Activated CD4-positive, alpha-beta T cell treated with anti-CD3 and anti-CD28 coated beads, Interleukin-2, Interleukin-6, amounts not matched to agents 100 ng/mL and 50 ng/mL, durations not matched to agents 16 hours and 8 hours (primary cell): ENCODE data around the gene ZNF576.
A peak's percentile ranks its signal among the peaks of the same experiment; 100 is the strongest.
"Not testable (repeated sequence)": the region's sequence is repeated elsewhere in the genome, so short reads cannot be mapped to it uniquely, and the experiment has no call there.

Source experiments
- DNase-seq: peaks from one replicate; pipeline ENCODE4 v3.0.0-alpha.2; 2020

ZNF576 gene, protein sequence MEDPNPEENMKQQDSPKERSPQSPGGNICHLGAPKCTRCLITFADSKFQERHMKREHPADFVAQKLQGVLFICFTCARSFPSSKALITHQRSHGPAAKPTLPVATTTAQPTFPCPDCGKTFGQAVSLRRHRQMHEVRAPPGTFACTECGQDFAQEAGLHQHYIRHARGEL

DNA sequence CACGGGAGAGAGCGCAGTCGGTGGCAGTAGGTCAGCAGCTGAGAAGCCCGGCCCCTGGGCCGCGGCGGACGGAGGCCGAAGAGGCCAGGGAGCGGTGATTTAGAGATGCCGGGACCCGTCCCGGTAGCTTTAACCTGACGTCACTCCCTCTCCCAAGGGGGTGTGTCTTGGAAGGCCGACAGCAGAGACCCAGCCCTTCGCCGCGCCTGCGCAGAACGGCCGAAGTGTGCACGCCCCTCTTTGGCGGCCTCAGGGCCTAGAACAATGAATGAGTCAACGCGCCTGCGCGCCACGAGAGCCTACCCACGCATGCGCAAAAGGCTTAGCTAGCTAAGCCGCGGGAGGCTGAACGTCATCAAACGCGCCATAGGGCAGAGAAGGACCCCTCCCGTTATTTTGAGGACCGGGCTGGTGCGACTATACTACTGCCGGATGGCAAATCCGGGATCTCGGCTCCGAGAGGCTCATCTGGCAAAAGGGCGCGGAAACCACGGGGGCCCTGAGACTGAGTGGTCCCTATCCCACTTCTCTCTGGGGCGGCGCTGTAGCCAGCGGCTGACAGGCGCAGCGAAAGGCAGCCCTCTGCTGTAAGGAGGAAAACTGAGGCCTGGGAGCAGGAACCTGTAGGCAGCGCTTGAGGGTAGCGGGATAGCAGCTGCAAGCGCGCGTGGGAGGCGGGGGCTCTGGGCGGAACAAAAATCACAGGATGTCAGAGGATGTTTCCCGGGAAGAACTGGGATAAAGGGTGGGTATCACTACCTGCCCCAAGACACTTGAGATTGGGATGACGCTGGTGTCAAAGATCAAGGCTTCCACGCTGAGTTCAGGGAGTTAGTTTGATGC is at the start of gene ZNF576, which contains the start of gene IRGQ:
ZNF576 (plus strand) TSS at position 597 of the 843 bp plus-strand sequence. CDS start 514 bp downstream, outside the sequence.
IRGQ (minus strand) TSS at position 136 of the 843 bp plus-strand sequence. CDS start 796 bp downstream, outside the sequence.
- DNase-seq = peak; percentile 100

DNA sequence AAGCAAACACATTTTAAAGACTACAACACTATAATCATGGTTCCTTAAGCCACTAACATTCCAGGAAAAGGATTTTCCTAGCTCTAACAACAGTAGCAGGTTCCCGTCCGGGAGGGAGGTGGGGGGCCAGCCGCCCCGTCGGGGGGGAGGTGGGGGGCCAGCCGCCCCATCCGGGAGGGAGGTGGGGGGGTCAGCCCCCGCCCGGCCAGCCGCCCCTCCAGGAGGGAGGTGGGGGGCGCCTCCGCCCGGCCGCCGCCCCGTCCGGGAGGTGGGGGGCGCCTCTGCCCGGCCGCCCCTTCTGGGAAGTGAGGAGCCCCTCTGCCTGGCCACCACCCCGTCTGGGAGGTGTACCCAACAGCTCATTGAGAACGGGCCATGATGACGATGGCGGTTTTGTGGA is 48.5 kb upstream of the ZNF576 start:
- DNase-seq = not testable (repeated sequence)

- no peak for DNase-seq
Observed at GRCh38 chr19:43548706-43549105, 47.7 kb upstream of the ZNF576 start.

- no peak for DNase-seq
Observed at GRCh38 chr19:43551399-43552197, 44.8 kb upstream of the ZNF576 start.

DNA sequence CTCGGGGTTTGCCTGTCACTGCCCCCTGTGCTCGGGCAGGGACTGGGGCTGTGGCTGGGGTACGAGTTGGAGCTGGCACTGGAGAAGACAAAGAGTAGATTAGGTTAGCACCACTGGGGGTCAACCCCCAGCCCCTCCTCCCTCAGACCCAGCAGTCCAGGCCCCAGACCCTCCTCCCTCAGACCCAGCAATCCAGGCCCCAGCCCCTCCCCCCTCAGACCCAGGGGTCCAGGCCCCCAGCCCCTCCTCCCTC is 44.3 kb upstream of the ZNF576 start:
- no peak for DNase-seq

GRCh38 chr19:43552616-43553015 is 43.8 kb upstream of the ZNF576 start:
- no peak for DNase-seq

GRCh38 chr19:43553656-43554055 is 42.7 kb upstream of the ZNF576 start:
- no peak for DNase-seq

GRCh38 chr19:43554317-43554895 is 42.0 kb upstream of the ZNF576 start:
- no peak for DNase-seq

DNA sequence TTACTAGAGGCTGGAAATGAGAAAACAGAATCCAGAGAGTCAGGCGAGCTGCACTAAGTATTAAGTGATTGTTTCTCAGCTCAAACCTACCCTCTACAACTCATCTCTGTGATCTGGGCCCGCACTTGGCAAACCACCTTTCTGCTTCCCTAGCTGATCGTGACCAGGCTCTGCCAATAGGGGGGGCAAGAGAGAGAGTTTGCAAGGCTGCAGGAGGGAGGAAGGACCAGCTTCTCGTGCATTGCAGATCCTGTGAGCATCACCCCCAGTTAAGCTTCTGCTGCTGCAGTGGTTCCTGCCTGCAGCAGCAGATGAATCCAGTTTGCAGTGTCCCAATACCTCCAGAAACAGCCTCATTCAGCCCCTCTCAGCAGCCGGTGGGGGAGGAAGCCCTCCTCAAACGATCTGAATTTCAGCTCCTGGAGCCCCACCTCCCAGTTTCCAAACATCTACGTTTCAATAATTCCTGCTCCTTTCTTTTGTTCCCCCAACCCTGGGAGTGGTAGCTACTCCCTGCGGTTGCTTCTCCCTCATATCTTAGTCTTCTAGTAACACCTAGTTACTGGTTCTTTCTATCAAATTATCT is 41.1 kb upstream of the ZNF576 start:
- DNase-seq = peak; percentile 90

DNA sequence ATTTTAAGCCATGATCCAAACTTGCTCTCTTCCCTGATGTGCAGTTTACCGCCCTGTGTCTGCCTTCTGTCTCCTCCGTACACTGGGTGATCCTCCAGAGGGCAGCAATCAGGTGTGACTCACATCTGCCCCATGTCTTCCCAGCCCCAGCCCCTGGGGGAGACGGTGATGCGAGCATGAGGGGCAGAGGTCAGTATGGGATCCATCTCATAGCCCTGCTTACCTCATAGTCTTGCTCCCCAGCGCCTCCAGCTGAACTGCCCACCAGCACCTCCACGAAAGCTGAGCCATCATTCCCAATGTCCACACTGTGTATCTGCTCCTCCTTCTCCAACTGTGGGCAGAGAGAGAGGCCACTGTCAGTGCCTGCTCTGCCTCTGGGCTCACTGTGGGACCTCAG is 35.7 kb upstream of the ZNF576 start:
- no peak for DNase-seq

GRCh38 chr19:43561139-43561970 is 35.0 kb upstream of the ZNF576 start:
- DNase-seq = no peak

GRCh38 chr19:43562226-43562697 is 34.1 kb upstream of the ZNF576 start:
- no peak for DNase-seq

DNA sequence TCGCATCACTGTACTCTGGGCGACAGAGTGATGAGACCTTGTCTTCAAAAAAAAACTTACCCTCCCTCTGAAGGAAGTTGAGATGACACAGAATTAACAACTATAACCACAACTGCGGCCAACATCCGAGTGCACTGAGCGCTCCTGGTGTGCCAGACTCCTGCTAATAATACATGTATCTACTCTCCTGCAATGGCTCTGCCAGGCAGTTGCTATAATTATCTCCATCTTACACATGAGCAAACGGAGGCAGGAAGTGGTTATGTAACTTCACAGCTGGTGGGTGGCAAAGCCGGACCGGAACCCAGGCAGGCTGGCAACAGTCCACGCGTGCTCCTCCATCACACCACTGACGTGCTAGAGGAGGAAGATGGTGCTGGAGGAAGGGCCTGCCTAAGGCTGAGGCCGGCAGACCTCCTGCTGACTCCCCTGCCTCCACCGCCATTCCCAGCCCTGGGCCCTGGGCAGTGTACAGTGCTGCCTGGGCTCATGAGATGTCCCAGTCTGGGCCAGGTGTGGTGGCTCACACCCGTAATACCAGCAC is 33.6 kb upstream of the ZNF576 start:
- peak; percentile 89 for DNase-seq

DNA sequence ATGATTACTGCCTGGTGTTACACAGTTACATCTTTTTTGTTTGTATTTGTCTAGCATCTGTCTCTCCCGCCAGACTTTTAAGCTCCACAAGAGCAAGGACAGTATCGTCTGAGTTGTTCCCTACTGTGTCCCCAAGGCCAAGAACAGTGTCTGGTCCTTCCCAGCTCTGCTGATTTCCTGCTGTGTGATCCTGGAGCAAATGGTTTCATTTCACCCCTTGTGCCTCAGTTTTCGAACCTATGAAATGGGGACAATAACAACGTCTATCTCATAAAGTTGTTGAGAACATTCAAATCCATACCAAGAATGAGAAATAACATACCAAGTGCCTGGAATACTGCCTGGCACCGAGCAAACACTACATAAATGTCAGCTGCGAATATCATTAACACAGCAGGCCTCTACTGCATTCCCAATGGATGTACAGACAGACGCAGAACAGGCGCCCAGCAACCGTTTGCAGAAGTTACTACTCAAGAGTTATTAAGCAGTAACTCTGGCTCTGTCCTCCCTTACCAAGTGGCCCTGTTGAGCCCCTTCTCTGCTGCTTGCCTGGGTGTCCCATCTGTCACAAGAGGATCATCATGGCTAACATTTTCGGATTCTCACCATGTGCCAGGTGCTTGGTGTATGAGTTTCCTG is 32.5 kb upstream of the ZNF576 start:
- DNase-seq = no peak

DNA sequence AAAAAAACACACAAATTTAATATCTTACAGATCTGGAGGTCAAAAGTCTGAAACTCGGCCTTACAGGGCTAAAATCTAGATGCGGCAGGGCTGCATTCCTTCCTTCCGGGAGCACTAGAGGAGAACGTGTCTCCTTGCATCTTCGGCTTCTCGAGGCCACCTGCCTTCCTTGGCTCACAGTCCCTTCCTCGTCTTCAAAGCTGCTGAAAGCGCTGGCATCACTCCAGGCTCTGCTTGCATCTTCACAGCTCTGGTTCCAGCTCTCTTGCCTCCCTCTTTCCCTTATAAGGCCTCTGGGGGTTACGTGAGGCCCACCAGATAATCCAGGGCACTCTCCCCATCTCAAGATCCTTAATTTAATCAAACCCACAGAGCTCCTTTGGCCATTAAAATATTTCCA is 31.6 kb upstream of the ZNF576 start:
- DNase-seq = no peak

DNA sequence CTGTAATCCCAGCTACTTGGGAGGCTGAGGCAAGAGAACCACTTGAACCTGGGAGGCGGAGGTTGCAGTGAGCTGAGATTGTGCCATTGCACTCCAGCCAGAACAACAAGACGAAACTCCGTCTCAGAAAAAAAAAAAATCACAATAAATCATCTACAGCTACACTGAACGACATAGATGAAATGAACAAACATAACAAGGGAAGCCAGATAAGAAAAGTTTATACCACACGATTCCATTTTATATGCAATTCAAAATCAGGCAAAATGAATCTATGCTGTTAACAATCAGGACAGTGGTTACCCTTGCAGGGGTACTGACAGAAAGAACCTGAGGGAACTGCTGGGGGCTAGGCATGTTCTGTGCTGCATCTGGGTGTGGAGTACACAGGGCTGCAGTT is 26.7 kb upstream of the ZNF576 start:
- no peak for DNase-seq

DNA sequence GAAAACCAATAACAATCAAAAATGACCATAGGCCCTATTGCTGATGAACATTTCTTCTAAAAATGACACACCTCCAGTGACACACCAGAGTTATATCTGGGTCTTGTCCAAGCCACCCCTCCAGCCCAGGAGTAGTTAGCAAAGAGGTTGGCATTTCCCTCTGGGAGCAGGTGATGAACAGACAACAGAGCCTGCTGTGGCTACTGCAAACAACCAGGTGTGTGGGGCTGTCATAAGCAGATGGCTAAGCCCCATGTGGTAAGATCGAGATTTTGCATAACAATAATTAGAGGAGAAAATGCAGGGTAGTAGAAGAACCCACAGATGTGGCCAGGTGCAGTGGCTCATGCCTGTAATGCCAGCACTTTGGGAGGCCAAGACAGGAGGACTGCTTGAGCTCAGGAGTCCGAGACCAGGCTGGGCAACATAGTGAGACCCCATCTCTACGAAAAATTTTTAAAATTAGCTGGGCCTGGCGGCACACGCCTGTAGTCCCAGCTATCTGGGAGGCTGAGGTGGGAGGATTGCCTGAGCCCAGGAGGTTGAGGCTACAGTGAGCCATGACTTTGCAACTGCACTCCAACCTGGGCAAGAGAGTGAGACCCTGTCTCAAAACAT is 26.1 kb upstream of the ZNF576 start:
- no peak for DNase-seq

GRCh38 chr19:43572171-43572588 is 24.2 kb upstream of the ZNF576 start:
- no peak for DNase-seq

DNA sequence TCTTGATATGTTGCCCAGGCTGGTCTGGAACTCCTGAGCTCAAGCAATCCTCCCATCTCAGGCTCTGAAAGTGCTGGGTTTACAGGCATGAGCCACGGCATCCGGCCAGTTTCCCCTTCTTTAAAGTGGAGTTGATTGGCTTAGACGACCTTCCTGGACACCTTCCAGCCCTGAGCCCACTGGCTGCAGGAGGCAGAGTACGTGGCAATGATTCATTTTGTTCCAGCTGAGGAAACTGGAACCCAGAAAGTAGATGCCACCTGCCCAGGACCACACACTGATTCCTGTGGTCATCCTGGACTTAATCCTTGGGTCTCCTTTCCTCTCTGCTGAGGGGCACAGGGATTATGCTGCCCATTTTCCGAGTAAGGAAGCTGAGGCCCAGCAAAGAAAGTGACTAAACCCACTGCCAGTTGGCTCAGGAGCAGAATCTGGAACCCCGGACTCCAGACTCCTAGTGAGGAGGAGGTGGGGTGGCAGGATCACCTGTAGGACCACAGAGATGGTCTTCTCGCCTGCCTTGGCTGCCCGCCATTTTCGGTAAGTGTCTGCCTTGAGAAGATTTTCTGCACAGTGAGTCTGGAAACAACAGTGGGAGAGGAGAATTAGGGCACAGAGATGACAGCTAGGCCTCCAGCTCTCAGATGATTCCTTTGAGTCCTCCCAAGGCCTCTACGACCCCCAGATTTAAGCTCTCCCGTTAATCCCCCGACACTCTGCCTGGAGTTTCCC is 21.8 kb upstream of the ZNF576 start:
- no peak for DNase-seq
